HEK293 (cell line): ENCODE data around the gene SBK1.
A peak's percentile ranks its signal among the peaks of the same experiment; 100 is the strongest.

Experiments
- CTCF ChIA-PET: fragments of 350-600 bp; formaldehyde crosslinking; extraction: SDS; loops from one replicate; lab custom pipeline; 2021; ENCODE audit warnings: antibody characterized with exemption; lab: Yijun Ruan, JAX
- POLR2A ChIA-PET: fragments of 300-600 bp; formaldehyde crosslinking; extraction: SDS; loops from one replicate; lab custom pipeline; 2020; ENCODE audit warnings: antibody characterized with exemption, inconsistent platforms; lab: Yijun Ruan, JAX
- H3K27ac ChIP-seq: fragments of 200-500 bp; sonication (Bioruptor generic); 2 replicates; pipeline ENCODE4 v1.5.1; 2014; ENCODE audit warnings: low read depth, low read length, control low read depth, inconsistent platforms; ENCODE audit errors: extremely low read depth
- H3K36me3 ChIP-seq, 2 experiments: fragments of 200-500 bp in 1 of 2; sonication (Bioruptor generic) in 1 of 2; 1 replicate in 1 of 2; 2 replicates in 1 of 2; pipeline ENCODE4 v1.5.1; 2014 to 2017; ENCODE audit warnings: inconsistent platforms in 2 of 2, low read length in 2 of 2; ENCODE audit not compliant: control insufficient read depth in 2 of 2, insufficient read depth in 1 of 2
- H3K4me1 ChIP-seq: fragments of 200-500 bp; sonication (Bioruptor generic); 2 replicates; pipeline ENCODE4 v1.5.1; 2014; ENCODE audit warnings: mild to moderate bottlenecking, low read length, inconsistent platforms; ENCODE audit not compliant: control insufficient read depth, insufficient read depth
- H3K4me3 ChIP-seq: 2 replicates; pipeline ENCODE4 v1.5.1; 2011; ENCODE audit warnings: low read depth, mild to moderate bottlenecking, control low read depth, low read length, moderate library complexity
- H3K9me3 ChIP-seq: fragments of 200-500 bp; sonication (Bioruptor generic); 2 replicates; pipeline ENCODE4 v1.5.1; 2014; ENCODE audit warnings: low read depth, low read length, inconsistent platforms; ENCODE audit not compliant: control insufficient read depth, insufficient read depth
- BCL11B ChIP-seq: fragments of 450-650 bp; formaldehyde crosslinking; IDR thresholded peaks from 2 replicates; pipeline ENCODE4 v1.5.1; 2016; ENCODE audit warnings: low read depth, missing biosample characterization, missing genetic modification characterization
- EGR2 ChIP-seq: fragments of 450-650 bp; formaldehyde crosslinking; IDR thresholded peaks from 2 replicates; pipeline ENCODE4 v1.5.1; 2016; ENCODE audit warnings: low read depth, missing biosample characterization, missing genetic modification characterization
- GLIS1 ChIP-seq: fragments of 450-650 bp; formaldehyde crosslinking; IDR thresholded peaks from 2 replicates; pipeline ENCODE4 v1.5.1; 2016; ENCODE audit warnings: missing biosample characterization, missing genetic modification characterization
- SP2 ChIP-seq: fragments of 450-650 bp; formaldehyde crosslinking; IDR thresholded peaks from 2 replicates; pipeline ENCODE4 v1.5.1; 2016; ENCODE audit warnings: missing biosample characterization, missing genetic modification characterization
- WT1 ChIP-seq: fragments of 450-650 bp; formaldehyde crosslinking; IDR thresholded peaks from 2 replicates; pipeline ENCODE4 v1.5.1; 2016; ENCODE audit warnings: missing biosample characterization, missing genetic modification characterization
- YY1 ChIP-seq: fragments of 450-650 bp; formaldehyde crosslinking; IDR thresholded peaks from 2 replicates; pipeline ENCODE4 v1.5.1; 2018; ENCODE audit warnings: missing biosample characterization, missing genetic modification characterization
- ZBTB10 ChIP-seq: fragments of 450-650 bp; formaldehyde crosslinking; IDR thresholded peaks from 2 replicates; pipeline ENCODE4 v1.5.1; 2016; ENCODE audit warnings: missing biosample characterization, missing genetic modification characterization
- ZNF112 ChIP-seq: fragments of 450-650 bp; formaldehyde crosslinking; IDR thresholded peaks from 2 replicates; pipeline ENCODE4 v1.5.0; 2017; ENCODE audit warnings: missing biosample characterization, missing genetic modification characterization
- ZNF423 ChIP-seq: fragments of 450-650 bp; formaldehyde crosslinking; IDR thresholded peaks from 2 replicates; pipeline ENCODE4 v1.5.1; 2016; ENCODE audit warnings: missing biosample characterization, missing genetic modification characterization
- ZNF433 ChIP-seq: fragments of 450-650 bp; formaldehyde crosslinking; IDR thresholded peaks from 2 replicates; pipeline ENCODE4 v1.5.1; 2016; ENCODE audit warnings: missing biosample characterization, missing genetic modification characterization, low read depth
- ZNF48 ChIP-seq: fragments of 450-650 bp; formaldehyde crosslinking; IDR thresholded peaks from 2 replicates; pipeline ENCODE4 v1.5.1; 2016; ENCODE audit warnings: missing biosample characterization, missing genetic modification characterization
- ZNF544 ChIP-seq: fragments of 450-650 bp; formaldehyde crosslinking; IDR thresholded peaks from 2 replicates; pipeline ENCODE4 v1.5.0; 2017; ENCODE audit warnings: missing biosample characterization, missing genetic modification characterization
- ZNF658 ChIP-seq: fragments of 450-650 bp; formaldehyde crosslinking; IDR thresholded peaks from 2 replicates; pipeline ENCODE4; 2016; ENCODE audit warnings: missing biosample characterization, missing genetic modification characterization
- ZNF747 ChIP-seq: fragments of 450-650 bp; formaldehyde crosslinking; IDR thresholded peaks from 2 replicates; pipeline ENCODE4 v1.5.1; 2016; ENCODE audit warnings: missing biosample characterization, missing genetic modification characterization
- TF ChIP-seq, protein P1 (sequence below): fragments of 450-650 bp; formaldehyde crosslinking; IDR thresholded peaks from 2 replicates; pipeline ENCODE4 v1.5.1; 2016; ENCODE audit warnings: missing biosample characterization, missing genetic modification characterization
- TF ChIP-seq, protein P2 (sequence below): fragments of 450-650 bp; formaldehyde crosslinking; IDR thresholded peaks from 2 replicates; pipeline ENCODE4 v1.5.0; 2017; ENCODE audit warnings: missing biosample characterization, missing genetic modification characterization, borderline replicate concordance

The SBK1 gene

GRCh38 chr16:28311913-28312312 is 19.6 kb downstream of the SBK1 start:
- POLR2A ChIA-PET = no interaction called here
- Histone ChIP-seq H3K27ac (no peak overlapping the region), H3K4me3 (no peak overlapping the region), H3K36me3 (no peaks in the 10 kb centered on the region), H3K4me1 (no peaks in the 10 kb centered on the region), H3K9me3 (no peaks in the 10 kb centered on the region)
- CTCF ChIA-PET = interaction anchor here (11.7 kb wide), 1 partner anchor 32 kb away, joined by 125 read pairs; no protein-coding TSS in a partner anchor
- TF ChIP-seq ZNF747 (tag by site-specific recombination) (no peak), BCL11B (tag by site-specific recombination) (no peak), ZNF544 (tag by site-specific recombination) (no peak), ZNF423 (tag by site-specific recombination) (no peak), GLIS1 (tag by site-specific recombination) (no peak), ZNF433 (tag by site-specific recombination) (no peak), ZNF658 (tag by site-specific recombination) (no peak)
- TF ChIP-seq, protein P1, sequence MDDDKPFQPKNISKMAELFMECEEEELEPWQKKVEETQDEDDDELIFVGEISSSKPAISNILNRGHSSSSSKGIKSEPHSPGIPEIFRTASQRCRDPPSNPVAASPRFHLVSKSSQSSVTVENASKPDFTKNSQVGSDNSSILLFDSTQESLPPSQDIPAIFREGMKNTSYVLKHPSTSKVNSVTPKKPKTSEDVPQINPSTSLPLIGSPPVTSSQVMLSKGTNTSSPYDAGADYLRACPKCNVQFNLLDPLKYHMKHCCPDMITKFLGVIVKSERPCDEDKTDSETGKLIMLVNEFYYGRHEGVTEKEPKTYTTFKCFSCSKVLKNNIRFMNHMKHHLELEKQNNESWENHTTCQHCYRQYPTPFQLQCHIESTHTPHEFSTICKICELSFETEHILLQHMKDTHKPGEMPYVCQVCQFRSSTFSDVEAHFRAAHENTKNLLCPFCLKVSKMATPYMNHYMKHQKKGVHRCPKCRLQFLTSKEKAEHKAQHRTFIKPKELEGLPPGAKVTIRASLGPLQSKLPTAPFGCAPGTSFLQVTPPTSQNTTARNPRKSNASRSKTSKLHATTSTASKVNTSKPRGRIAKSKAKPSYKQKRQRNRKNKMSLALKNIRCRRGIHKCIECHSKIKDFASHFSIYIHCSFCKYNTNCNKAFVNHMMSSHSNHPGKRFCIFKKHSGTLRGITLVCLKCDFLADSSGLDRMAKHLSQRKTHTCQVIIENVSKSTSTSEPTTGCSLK = no peak

DNA sequence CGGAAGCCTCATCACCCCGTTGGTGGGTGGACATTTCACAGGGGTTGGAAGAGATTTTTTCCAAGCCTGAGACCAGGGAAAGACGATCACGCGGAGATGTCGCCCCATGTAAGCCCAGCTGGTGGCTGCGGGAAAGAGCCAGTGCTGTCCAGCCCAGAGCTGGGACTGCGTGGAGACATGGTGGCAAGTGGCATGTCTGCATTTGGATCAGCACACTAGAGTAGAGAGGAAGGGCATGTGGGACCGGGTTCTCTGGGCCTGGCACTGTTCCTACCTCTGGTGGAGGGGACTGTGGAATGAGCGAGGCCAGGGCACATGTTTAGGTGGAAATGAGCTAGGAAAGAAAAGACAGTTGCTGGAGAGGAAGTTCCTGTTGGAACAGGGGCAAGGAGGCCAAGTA is 20.0 kb downstream of the SBK1 start:
- no peak for TF ChIP-seq ZNF48 (tag by site-specific recombination)
- TF ChIP-seq YY1 = no peak
- TF ChIP-seq ZNF112 (tag by site-specific recombination) = no peak
- no peak for TF ChIP-seq ZNF658 (tag by site-specific recombination)
- Histone ChIP-seq H3K27ac (no peak overlapping the region), H3K4me1 (no peaks in the 10 kb centered on the region), H3K4me3 (no peak overlapping the region), H3K9me3 (no peaks in the 10 kb centered on the region), H3K36me3 (no peaks in the 10 kb centered on the region)
- ChIA-PET CTCF (interaction anchor here (11.7 kb wide), 1 partner anchor 32 kb away, joined by 125 read pairs; no protein-coding TSS in a partner anchor), POLR2A (no interaction called here)

- POLR2A ChIA-PET = no interaction called here
- H3K36me3 ChIP-seq = peaks cover 0 to 5% of the 10 kb centered on the region in 2 experiments; a peak in 1 of 3 replicates
- CTCF ChIA-PET = interaction anchor here (11.7 kb wide), 1 partner anchor 33 kb away, joined by 125 read pairs; no protein-coding TSS in a partner anchor
- H3K9me3 ChIP-seq = no peaks in the 10 kb centered on the region
- TF ChIP-seq WT1 (tag by site-specific recombination) (0 out of 2 replicates have a peak, but pooled peaks have one; percentile 21), ZBTB10 (tag by site-specific recombination) (no peak), SP2 (0 out of 2 replicates have a peak, but pooled peaks have one; percentile 9), EGR2 (tag by site-specific recombination) (peak; percentile 19; the same call in 1 of the 2 replicates)
- TF ChIP-seq, protein P2, sequence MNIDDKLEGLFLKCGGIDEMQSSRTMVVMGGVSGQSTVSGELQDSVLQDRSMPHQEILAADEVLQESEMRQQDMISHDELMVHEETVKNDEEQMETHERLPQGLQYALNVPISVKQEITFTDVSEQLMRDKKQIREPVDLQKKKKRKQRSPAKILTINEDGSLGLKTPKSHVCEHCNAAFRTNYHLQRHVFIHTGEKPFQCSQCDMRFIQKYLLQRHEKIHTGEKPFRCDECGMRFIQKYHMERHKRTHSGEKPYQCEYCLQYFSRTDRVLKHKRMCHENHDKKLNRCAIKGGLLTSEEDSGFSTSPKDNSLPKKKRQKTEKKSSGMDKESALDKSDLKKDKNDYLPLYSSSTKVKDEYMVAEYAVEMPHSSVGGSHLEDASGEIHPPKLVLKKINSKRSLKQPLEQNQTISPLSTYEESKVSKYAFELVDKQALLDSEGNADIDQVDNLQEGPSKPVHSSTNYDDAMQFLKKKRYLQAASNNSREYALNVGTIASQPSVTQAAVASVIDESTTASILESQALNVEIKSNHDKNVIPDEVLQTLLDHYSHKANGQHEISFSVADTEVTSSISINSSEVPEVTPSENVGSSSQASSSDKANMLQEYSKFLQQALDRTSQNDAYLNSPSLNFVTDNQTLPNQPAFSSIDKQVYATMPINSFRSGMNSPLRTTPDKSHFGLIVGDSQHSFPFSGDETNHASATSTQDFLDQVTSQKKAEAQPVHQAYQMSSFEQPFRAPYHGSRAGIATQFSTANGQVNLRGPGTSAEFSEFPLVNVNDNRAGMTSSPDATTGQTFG (tag by site-specific recombination) = no peak
- H3K27ac ChIP-seq = no peak overlapping the region
- no peaks in the 10 kb centered on the region for H3K4me1 ChIP-seq
- no peak overlapping the region for H3K4me3 ChIP-seq
Observed at GRCh38 chr16:28313587-28313986, 21.3 kb downstream of the SBK1 start.
